ENCODE measurements around the gene TNFRSF19.
A peak's percentile ranks its signal among the peaks of the same experiment; 100 is the strongest.
"Not testable (repeated sequence)": the region's sequence is repeated elsewhere in the genome, so short reads cannot be mapped to it uniquely, and the experiment has no call there.

Gene TNFRSF19

GRCh38 chr13:23570099-23570920 is at the start of gene TNFRSF19:
TSS of gene TNFRSF19 (plus strand) at chr13:23570412. CDS start at chr13:23590184, 19,772 bp downstream.
- DNase-seq = no peak

DNA sequence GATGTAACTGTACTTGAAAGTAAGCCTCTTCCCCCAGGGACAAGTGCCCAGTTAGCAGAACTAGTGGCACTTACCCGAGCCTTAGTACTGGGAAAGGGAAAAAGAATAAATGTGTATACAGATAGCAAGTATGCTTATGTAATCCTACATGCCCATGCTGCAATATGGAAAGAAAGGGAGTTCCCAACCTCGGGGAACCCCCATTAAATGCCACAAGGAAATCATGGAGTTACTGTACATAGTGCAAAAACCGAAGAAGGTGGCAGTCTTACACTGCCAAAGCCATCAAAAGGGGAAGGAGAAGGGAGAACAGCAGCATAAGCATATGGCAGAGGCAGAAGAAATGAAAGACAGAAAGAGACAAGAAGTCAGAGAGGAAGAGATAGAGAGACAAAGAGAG is 40.3 kb upstream of the TNFRSF19 start:
- DNase-seq = not testable (repeated sequence)

GRCh38 chr13:23531446-23531845 is 38.8 kb upstream of the TNFRSF19 start:
- no peak for DNase-seq

- DNase-seq = no peak
These were observed 36.1 kb upstream of the TNFRSF19 start for GRCh38 chr13:23534090-23534489.

GRCh38 chr13:23541221-23541824 is 28.9 kb upstream of the TNFRSF19 start:
- no peak for DNase-seq

GRCh38 chr13:23544668-23545067 is 25.5 kb upstream of the TNFRSF19 start:
- no peak for DNase-seq

DNA sequence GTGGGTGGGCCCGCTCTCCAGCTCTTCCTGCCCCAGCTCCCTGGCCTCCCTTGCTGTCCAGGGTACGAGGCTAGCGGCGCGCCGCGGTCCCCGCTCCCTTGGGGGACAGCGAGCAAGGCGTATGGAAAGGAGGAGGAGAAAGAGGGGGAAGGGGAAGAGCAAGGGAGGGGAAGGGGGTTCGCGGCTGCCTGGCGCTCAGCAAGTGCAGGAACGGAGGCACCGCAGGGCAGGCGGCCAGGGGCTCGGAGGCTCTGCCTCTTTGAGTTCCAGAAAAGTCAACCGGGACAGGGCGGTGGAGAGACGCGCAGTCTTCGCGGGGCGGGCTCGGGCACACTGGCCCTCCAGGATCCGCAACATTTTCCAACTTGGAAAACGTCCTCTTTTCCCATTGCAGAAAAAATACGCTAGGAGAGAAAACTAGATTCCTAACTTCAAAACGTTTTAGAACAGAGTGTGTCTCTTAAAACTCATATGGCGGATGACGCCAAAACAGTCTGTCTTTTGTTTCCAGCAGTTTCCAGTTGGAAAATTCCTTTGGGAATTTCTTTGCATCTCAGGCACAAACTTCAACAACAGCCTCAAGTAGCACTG is 23.1 kb upstream of the TNFRSF19 start:
- no peak for DNase-seq

- no peak for DNase-seq
These were observed 20.5 kb upstream of the TNFRSF19 start for GRCh38 chr13:23549724-23550123.

GRCh38 chr13:23550163-23550562 is 20.0 kb upstream of the TNFRSF19 start:
- DNase-seq = no peak

DNA sequence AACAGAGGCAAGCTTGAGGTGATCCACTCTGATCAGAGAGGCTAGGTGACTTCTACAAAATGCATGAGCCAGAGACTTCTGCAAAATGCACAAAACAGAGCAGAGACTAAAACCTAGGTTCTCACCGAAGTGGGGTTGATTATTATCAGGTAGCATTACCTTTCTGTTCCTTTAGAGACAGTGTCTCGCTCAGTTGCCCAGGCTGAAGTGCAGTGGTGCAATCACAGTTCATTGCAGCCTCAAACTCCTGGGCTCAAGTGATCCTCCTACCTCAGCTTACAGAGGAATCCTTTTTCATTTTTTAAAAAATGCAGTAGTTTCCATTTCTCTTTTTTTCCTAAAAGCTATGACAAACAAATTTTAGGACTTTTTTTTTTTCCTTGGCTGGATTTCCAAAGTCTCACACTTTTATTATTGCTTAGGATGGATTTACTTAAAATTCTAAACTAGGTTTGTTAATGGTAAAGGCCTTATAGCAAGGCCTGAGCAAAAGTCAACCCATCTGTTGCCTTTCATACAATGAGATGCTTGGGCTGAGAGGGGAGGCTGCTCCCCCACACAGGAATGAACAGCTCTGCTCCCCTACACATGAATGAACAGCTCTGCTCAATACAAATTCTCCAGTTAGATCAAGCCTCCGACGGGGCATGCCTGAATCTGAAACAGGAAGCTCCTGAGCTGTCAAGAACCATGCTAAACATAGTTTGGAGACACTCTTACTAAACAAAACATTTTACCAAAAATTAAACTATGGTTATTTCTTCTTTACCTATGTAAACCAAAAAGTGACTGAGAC is 18.8 kb upstream of the TNFRSF19 start:
- no peak for DNase-seq

DNA sequence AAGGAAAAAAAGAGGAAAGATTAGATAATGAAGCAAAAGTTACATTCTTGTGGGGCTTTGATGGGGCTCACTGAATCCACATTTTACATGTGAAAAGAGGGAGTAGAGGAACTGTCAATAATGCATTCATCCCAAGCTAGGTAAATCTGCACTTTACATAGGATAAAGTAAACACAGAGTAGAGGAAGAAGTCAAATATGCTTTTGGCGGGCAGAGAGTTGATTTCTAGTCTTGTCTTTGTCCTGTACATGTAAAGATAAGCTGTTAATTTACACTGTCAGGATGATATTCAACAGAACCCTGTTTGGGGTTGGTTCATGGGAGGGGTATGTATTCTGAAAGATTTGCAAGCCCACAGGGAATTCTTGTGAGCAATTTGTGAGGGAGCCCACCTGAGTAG is 18.0 kb upstream of the TNFRSF19 start:
- no peak for DNase-seq

- DNase-seq = no peak
These were observed 17.6 kb upstream of the TNFRSF19 start for GRCh38 chr13:23552661-23553060.

DNA sequence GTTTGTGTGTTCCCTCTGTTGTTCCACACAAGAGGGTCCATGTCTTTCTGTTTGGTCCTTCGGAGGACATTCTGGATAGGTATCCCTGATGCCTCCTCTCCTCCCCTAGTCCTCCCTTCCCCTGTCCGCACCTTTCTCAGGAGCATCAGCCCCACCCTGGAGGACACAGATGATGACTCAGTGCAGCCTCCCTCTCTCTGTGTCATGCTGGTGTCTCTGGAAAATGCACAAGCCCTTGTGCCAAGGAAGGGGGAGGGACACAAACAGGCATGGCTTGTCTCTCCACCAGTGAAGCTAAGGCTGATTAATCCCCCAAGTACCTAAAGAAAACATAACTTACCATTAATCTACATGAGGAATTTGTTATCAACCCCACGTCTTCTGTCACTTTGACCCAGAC is 16.2 kb upstream of the TNFRSF19 start:
- no peak for DNase-seq

- DNase-seq = no peak
These were observed 13.2 kb upstream of the TNFRSF19 start for GRCh38 chr13:23557043-23557442.

- DNase-seq = no peak
These were observed 12.5 kb upstream of the TNFRSF19 start for GRCh38 chr13:23557733-23558132.

- DNase-seq = peak; percentile 91
These were observed 11.3 kb upstream of the TNFRSF19 start for GRCh38 chr13:23558675-23559536.

- no peak for DNase-seq
These were observed 9.6 kb upstream of the TNFRSF19 start for GRCh38 chr13:23560571-23561089.

- no peak for DNase-seq
These were observed 9.0 kb upstream of the TNFRSF19 start for GRCh38 chr13:23561261-23561660.

GRCh38 chr13:23563085-23563845 is 6.9 kb upstream of the TNFRSF19 start:
- DNase-seq = no peak

DNA sequence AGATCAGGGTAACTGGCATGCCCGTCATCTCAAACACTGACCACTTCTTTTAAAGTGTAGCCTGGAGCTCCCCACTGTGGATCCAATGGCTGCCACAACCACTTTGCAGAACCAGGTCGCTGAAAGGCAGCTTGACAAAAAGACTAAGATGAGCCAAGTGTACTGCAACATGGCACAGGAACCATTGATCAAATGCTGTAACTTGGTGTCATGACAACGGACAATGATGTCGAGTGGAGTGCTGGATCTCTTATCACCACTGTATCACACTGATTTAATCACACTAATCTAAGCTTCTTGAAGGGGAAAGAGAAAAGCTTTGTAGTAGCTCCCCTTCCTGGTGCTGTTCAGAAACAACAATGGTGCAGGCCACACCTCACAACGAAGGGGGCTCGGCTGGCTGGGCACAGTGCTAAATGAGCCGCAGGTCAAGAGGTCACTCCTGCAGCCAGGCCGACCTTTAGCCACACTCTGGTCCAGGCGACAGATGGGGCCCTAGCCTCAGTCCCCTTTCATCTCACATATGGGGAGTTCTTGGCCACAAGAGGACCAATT is 2.2 kb upstream of the TNFRSF19 start:
- no peak for DNase-seq

DNA sequence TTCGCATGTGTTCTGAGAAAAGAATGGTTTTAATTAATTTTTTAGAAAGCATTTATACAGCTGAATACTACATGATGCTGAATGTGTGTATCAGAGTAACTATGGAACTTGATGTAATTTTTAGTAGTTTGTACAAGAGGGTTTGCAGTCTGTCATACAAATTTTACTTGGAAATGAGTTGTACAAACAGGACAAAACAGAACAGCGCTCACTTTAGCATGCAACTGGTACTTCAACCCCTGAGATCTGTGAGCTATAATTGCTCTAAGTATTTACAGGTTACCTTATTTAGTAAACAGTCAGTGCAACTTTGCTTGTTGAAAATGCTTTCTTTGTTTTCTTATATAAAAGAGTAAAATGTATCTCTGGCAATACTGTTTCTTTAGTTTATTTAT is 706 bp downstream of the TNFRSF19 start:
- no peak for DNase-seq

Measured in SIG-M5 (cell line).